Astrocyte of the spinal cord (primary cell): ENCODE measurements around the gene UBR2.
"Not testable (repeated sequence)": the region's sequence is repeated elsewhere in the genome, so short reads cannot be mapped to it uniquely, and the experiment has no call there.

Experiments
- DNase-seq: peaks from one replicate; pipeline ENCODE4 v3.0.0; 2011; ENCODE audit warnings: low read depth, low spot score
- H3K4me3 ChIP-seq: 2 replicates; pipeline ENCODE4 v1.5.1; 2011; ENCODE audit warnings: low read depth, mild to moderate bottlenecking, low read length, moderate library complexity
- CTCF ChIP-seq: IDR thresholded peaks from 2 replicates; pipeline ENCODE4 v1.5.1; 2012; ENCODE audit warnings: low read depth, mild to moderate bottlenecking, low read length, inconsistent platforms
- in situ Hi-C: cut with HindIII; loops from 2 replicates; pipeline ENCODE4 v1.10.0; 2017; ENCODE audit warnings: low sequenced_read_pairs

UBR2 gene

DNA sequence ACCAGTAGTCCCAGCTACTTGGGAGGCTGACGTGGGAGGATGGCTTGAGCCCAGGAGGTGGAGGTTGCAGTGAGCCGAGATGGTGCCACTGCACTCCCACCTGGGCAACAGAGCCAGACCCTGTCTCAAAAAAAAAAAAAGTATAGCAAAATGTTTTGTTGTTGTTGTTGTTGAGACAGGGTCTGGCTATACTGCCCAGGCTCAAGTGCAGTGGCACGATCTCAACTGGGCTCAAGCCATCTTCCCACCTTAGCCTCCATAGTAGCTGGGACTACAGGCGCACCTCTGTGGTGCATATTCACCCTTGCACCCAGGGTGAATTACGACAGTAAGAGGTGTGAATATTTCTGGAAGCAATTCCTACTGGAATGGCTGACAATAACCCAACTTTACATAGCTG, 11.4 kb upstream of the UBR2 start:
- H3K4me3 ChIP-seq = no peak overlapping the region
- DNase-seq = no peak
- in situ Hi-C loops = no loop called here
- TF ChIP-seq CTCF = no peak

DNA sequence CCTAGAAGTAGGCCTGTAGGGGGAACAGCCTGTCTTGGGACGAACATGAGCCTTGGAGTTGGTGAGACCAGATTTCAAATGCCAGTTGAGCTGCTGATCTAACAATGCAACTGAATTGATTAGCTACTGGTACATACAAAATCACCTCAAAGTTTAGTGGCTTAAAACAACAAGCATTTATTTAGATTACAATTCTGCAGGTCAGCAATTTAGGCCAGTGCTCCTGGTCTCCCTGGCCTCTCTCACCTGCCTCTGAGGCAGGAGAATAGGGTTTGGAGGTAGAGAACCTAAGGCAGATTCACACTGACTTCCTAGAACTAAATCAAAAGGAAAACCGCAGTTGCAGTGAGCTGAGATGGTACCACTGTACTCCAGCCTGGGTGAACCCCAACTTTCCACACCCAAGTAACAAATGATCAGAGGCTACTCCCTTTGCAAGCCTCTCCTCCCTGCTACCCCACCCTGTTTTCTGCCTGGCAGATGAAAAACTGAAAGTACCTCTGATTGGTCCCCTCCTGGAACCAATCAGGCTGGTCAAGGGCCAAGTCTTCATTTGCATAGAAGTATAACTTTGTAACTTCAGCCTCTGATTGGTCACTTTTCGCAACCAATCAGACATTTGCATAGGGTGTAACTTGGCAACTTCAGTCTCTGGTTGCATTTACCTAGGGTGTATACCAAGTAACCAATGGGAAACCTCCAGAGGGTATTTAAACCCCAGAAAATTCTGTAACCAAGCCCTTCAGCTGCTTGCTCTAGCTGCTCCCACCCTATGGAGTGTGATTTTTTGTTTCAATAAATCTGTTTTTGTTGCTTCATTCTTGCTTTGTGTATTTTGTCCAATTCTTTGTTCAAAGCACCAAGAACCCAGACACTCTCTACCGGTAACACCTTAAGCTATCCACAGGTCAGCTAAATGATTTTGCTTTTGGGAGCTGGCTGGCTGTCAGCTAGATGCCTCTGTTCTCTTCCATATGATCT, 8.1 kb upstream of the UBR2 start:
- no peak for TF ChIP-seq CTCF
- H3K4me3 ChIP-seq = no peak overlapping the region
- in situ Hi-C loops = no loop called here
- no peak for DNase-seq

DNA sequence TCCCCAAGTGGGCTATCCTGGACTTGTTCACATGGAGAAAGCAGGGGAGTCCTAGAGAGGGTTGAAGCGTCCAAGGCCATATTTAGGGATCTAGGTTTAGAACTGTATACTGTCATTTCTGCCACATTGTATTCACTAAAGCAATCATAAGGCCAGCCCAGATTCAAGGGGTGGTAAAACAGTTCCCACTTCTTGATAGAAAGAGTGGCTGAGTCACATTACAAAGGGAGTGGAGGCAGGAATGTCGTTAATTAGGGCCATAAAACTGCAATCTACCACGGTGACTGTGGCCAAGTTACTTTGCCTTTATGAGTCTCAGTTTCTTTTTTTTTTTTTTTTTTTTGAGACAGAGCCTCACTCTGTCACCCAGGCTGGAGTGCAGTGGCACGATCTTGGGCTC, 7.4 kb upstream of the UBR2 start:
- no peak for TF ChIP-seq CTCF
- in situ Hi-C loops = no loop called here
- DNase-seq = no peak
- H3K4me3 ChIP-seq = no peak overlapping the region

DNA sequence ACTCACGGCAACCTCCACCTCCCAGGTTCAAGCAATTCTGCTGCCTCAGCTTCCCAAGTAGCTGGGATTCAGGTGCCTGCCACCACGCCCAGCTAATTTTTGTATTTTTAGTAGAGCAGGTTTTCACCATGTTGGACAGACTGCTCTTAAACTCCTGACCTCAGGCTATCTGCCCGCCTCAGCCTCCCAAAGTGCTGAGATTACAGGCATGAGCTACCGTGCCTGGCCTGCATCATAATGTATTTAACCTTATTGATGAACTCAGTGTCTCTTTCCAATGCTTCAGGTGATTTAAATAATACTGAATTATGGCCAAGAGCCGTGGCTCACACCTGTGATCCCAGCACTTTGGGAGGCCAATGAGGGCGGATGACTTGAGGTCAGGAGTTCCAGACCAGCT, 4.6 kb upstream of the UBR2 start:
- DNase-seq, in situ Hi-C loops, H3K4me3 ChIP-seq: not testable (repeated sequence)

GRCh38 chr6:42561986-42562385, 1.8 kb upstream of the UBR2 start:
- H3K4me3 ChIP-seq = no peak overlapping the region
- in situ Hi-C loops = no loop called here
- no peak for DNase-seq
- no peak for TF ChIP-seq CTCF

- no peak for DNase-seq
- H3K4me3 ChIP-seq = no peak overlapping the region
- in situ Hi-C loops = no loop called here
- no peak for TF ChIP-seq CTCF
Observed at GRCh38 chr6:42562788-42563405, 932 bp upstream of the UBR2 start.

GRCh38 chr6:42564506-42564825, 637 bp downstream of the UBR2 start:
- no peak for DNase-seq
- no peak for TF ChIP-seq CTCF
- in situ Hi-C loops = no loop called here
- H3K4me3 ChIP-seq = peak overlapping the region; percentile 97
